Putamen (tissue), 1 donor: ENCODE measurements around the gene LIF.
"Not testable (repeated sequence)": the region's sequence is repeated elsewhere in the genome, so short reads cannot be mapped to it uniquely, and the experiment has no call there.

Source experiments
- DNase-seq: peaks from one replicate; pipeline ENCODE4 v3.0.0-alpha.2; 2016; ENCODE audit warnings: low spot score

Gene LIF

GRCh38 chr22:30205281-30206115, 41.1 kb downstream of the LIF start:
- no peak for DNase-seq

GRCh38 chr22:30204742-30205111, 41.8 kb downstream of the LIF start:
- no peak for DNase-seq

- no peak for DNase-seq
Measured at GRCh38 chr22:30204015-30204741, 42.4 kb downstream of the LIF start.

GRCh38 chr22:30202531-30203006, 44.0 kb downstream of the LIF start:
- DNase-seq: no peak

- no peak for DNase-seq
Measured at GRCh38 chr22:30201945-30202344, 44.6 kb downstream of the LIF start.

- DNase-seq: not testable (repeated sequence)
Measured at GRCh38 chr22:30200905-30201304, 45.7 kb downstream of the LIF start.

GRCh38 chr22:30198921-30199320, 47.6 kb downstream of the LIF start:
- no peak for DNase-seq

DNA sequence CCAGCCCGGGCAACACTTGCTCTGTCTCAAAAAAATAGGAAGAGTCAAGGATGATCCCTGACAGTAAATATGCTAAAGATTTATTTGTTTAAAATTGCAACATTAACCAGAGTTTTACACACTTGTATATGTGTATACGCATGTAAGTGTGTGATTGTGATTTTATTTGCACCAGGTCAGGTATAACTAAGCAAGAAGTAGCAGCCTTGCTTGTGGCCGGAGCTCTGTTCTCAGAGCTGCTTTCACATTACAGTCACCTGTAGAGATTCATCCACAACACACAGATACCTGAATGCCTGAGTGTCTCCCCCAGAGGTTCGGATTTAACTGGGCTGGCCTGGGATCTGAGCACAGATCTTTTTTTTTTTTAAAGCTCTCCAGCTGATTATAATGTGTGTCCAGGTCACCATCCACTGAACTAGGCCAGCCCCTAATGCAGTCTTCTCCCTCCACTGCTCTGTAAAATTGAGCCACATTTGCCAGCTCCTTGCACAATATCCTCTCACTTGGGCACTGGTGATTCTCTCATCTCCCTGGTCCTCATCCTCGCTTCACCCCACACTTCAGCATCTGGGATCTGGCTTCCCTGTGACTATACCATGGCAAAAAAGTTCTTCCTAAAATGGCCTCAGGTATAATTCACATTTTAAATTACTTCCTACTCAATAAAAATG, 48.3 kb downstream of the LIF start:
- DNase-seq: no peak

- no peak for DNase-seq
Measured at GRCh38 chr22:30197389-30197788, 49.2 kb downstream of the LIF start.

GRCh38 chr22:30196880-30197336, 49.7 kb downstream of the LIF start:
- no peak for DNase-seq

DNA sequence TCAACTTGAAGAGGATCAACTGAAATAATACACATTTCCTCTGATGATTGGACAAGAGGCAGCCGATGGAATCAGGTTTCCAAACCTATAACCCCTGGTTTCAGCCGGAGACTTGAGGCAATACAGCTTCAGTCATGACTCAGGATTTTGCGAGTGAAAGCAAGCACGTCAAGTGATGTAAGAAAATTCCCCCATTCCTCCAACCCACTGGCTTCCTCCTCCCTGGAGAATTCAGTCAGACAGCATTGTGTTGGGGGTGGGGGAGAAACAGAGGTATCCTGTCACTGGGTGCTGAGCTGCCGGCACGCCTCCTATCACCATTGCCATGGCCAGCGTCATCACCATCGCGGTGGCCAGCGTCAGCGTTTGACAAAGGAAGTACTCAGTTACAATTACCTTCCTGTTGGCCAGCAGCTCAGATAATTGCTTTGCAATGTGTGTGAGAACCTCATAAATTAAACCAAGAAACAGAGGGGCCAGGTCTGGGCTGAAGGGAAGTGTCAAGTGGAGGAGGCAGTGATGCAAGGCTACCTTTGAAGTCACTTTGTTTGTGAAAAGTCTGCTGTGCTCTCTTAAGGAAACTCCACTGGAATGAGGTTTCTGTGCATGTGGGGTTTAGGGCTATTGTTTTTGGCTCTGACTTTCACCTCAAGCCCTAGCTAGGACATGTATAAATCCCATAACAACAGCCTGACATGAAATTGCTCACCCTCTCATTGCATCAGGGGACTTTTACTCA, 50.2 kb downstream of the LIF start:
- DNase-seq: no peak

DNA sequence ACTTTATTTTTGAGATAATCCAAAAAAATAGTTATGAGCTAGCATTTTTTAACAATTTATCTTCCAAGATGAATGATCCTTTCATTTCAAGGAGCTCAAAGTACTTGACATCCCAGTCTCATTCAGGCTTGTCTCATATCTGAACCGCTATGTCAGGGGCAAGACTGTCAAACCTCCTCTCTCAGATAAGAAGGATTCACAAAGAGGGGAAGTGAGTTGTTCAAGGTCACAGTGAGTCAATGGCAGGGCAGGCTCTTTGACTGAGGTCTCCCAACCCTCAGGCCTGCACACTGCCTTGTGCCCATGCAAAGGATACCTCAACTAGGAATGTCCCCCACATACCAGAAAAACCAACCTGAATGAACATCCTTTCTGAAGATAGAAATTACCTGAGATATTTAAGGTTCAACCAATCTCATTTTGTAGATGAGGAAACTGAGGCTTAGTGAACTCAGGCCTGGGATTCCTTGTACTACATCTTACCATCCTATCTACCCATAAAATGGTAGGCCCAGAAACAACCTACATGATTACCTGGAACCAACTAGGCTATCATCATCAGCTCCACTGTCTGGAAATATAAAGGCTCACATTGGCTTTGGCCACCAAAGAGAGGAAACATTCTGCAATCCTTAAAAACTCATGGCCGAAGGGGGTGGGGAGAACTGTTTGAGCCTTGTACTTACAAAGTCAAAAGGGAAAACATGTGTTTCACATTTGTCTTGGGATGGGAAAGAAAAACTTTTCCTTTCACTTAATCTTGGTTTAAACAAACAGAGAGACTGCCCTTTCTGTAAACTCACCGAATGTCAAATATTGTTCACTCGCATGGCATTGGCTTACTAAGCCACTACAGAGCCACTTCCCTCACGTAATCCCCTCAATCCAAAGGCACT, 51.1 kb downstream of the LIF start:
- DNase-seq: no peak

DNA sequence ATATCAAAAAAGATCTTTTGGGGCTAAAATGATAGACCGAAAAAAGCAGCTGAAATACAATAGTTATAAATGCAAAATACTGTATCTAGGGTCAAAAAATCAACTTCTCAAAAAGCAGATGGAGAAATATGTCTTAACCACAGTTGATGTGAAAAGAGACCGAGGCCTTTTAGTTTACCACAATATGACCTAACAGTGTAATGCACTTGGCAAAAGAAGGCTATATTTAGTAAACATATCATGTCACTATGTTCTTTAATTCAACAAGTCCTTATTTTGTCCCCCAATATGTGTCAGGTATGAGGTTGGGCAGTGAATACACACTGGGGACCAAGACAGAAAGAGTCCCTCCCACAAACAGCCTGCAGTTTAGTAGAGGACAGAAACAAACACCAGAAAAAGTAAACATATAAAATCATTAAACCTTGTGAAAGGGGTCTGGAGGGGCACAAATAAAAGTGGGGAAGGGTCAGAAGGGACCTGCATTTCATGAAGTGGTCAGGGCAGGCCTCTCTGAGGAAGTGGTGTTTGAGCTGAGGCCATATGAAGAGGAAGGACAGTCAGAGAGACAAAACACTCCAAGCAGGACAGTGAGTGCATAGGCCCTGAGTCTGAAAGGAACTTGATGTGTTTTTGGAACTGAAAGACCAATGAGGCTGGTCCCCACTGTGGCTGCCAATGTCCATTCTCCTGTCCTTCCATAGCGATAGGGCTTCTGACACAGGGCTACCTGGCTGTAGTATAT, 53.4 kb downstream of the LIF start:
- no peak for DNase-seq

GRCh38 chr22:30192427-30192826, 54.1 kb downstream of the LIF start:
- DNase-seq: no peak

GRCh38 chr22:30191040-30191701, 55.4 kb downstream of the LIF start:
- no peak for DNase-seq

DNA sequence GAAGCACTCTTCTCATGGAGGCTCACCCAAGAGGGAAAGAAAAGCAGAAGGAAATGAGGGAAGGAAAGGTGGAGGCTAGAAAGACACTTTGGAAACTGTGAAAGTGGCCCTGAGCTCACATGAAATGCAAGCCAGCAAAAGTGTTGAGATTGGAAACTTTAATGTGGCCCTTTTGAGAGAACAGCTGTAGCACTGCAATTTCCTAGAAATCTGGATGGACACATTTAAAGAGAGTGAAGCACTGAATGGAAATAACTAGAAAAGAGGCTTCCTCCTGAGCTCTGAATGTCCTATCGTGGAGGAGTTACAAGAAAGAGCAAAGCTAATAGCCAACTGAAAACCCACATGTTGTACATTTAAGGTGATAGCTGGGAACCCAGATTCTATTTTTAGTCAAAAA, 56.0 kb downstream of the LIF start:
- DNase-seq: no peak
